ENCODE data around the gene ZNF19. TPM values are rescaled to one million over a fixed set of nuclear protein-coding genes. Genes with fewer than 3 reads are reported as not detected.

Gene ZNF19
- polyA plus RNA-seq, 3 donors = 12.8 to 14.3 (median 13.6) TPM

Other genes with a start within 250 kb of the ZNF19 start
- gene CMTR2, start 199.9 kb downstream of the ZNF19 start, polyA plus RNA-seq (ENCODE audit: insufficient read length in 3 of 3) = 10 to 100 TPM; 41.5 to 46.0 (median 45.9) TPM
- 1 to 10 TPM in 2 of 3 donors, under 1 TPM in 1; 0.69 to 1.3 (median 1.3) TPM for gene CALB2, start 130.6 kb downstream of the ZNF19 start, polyA plus RNA-seq (ENCODE audit: insufficient read length in 3 of 3)
- not detected for gene TLE7, start 47.3 kb downstream of the ZNF19 start, polyA plus RNA-seq (ENCODE audit: insufficient read length in 3 of 3)
- 10 to 100 TPM; 16.5 to 18.4 (median 17.9) TPM for gene ZNF23, start 27.1 kb downstream of the ZNF19 start, polyA plus RNA-seq (ENCODE audit: insufficient read length in 3 of 3)
- under 1 TPM; 0.18 to 0.32 (median 0.25) TPM for gene CHST4, start 37.1 kb upstream of the ZNF19 start, polyA plus RNA-seq (ENCODE audit: insufficient read length in 3 of 3)
- under 1 TPM; 0.03 to 0.07 (median 0.04) TPM for gene TAT, start 87.8 kb upstream of the ZNF19 start, polyA plus RNA-seq (ENCODE audit: insufficient read length in 3 of 3)
- 10 to 100 TPM; 12.9 to 15.9 (median 13.9) TPM for gene MARVELD3, start 136.9 kb upstream of the ZNF19 start, polyA plus RNA-seq (ENCODE audit: insufficient read length in 3 of 3)
- 1 to 10 TPM; 8.1 to 8.4 (median 8.2) TPM for gene PHLPP2, start 235.4 kb upstream of the ZNF19 start, polyA plus RNA-seq (ENCODE audit: insufficient read length in 3 of 3)

Measured in right renal cortex interstitium (tissue), 3 donors.